Activated CD4-positive, CD25-positive, alpha-beta regulatory T cell treated with anti-CD3 and anti-CD28 coated beads, Interleukin-2, amount 50 U/mL, for 72 hours (primary cell): ENCODE data around the gene UBE2E2.
"Not testable (repeated sequence)": the region's sequence is repeated elsewhere in the genome, so short reads cannot be mapped to it uniquely, and the experiment has no call there.

ENCODE experiments used
- DNase-seq: peaks from one replicate; pipeline ENCODE4 v3.0.0; 2021

The UBE2E2 gene

DNA sequence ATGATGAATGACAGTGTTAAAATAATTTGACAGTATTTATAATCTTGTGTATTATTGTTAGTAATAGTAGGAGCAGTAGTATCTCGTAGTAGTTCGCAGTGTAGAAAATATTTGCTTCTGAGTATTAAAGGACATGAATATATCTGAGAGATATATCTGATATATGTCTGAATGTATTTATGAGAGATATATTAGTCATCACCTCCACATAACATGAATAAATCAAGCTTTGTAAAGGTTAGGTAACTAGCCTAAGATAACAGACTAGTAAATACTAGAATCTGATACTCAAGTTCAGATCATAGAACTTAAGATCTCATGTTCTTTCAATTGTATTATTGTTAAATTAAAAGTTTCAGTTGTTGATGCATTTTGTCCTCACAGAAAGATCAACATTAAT, 130.5 kb downstream of the UBE2E2 start:
- no peak for DNase-seq

DNA sequence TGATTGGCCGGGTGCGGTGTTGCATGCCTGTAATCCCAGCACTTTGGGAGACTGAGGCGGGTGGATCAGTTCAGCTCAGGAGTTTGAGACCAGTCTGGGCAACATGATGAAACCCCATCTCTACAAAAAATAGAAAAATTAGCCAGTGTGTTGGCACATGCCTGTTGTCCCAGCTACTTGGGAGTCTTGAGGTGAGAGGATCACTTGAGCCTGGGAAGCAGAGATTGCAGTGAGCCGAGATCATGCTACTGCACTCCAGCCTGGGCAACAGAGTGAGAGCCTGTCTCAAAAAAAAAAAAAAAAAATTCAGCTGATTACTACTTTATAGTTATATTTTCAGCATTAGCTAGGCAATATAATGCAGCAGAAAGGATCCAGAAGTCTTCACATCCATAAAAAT, 133.7 kb downstream of the UBE2E2 start:
- not testable (repeated sequence) for DNase-seq

DNA sequence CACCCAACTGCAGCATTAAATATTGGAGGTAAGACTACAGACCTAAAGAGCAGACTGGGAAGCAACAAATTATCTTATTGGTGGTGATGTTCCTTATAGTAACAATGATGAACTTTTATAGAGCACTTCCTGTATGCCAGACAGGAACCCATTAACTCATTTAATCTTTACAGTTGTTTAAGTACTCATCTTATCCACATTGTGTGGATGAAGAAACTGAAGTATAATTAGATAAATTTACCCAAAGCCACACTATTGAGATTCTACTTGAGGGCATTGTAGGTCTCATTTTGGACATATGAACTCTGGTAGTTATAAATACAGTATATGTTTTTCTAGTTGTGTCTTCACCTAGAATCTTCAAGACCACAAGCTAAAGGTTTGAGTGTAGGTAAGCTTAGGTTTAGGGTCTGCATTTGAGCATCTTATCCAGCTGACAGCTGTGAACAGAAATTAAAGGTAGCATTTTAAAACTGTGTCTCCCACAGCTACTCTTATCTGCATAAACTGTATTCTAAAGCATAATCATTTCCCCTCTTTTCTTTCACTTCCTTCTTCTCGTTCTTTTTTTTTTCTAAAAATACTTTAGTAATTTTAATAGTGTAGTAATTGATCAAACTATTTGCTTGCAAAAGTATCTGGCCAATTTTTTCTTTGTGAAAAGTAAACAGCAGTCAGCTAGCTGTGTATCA, 138.2 kb downstream of the UBE2E2 start:
- DNase-seq: no peak

GRCh38 chr3:23342343-23342742, 139.2 kb downstream of the UBE2E2 start:
- no peak for DNase-seq

GRCh38 chr3:23343509-23343908, 140.4 kb downstream of the UBE2E2 start:
- DNase-seq: no peak

DNA sequence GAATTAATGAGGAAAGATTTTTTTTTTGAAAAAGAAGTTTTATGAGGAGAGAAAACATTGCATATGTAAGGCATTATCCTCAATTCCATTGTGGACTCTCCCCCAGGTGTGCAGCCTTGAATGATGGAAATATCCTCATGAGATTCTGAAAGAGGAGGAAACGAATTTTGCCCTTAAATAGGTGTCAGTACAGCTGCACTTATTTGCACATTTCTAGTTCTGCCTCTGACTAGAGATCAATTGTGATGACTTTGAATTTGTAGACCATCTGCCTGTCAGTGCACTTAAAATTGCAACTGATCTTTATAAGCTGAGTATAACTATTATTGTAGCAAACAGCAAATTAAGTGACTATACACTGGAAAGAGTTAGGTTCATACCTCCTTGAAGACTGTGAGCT, 141.8 kb downstream of the UBE2E2 start:
- no peak for DNase-seq

DNA sequence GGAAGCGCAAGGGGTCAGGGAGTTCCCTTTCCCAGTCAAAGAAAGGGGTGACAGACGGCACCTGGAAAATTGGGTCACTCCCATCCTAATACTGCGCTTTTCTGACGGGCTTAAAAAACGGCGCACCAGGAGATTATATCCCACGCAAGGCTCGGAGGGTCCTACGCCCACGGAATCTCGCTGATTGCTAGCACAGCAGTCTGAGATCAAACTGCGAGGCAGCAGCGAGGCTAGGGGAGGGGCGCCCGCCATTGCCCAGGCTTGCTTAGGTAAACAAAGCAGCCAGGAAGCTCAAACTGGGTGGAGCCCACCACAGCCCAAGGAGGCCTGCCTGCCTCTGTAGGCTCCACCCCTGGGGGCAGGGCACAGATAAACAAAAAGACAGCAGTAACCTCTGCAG, 146.3 kb downstream of the UBE2E2 start:
- DNase-seq: not testable (repeated sequence)

DNA sequence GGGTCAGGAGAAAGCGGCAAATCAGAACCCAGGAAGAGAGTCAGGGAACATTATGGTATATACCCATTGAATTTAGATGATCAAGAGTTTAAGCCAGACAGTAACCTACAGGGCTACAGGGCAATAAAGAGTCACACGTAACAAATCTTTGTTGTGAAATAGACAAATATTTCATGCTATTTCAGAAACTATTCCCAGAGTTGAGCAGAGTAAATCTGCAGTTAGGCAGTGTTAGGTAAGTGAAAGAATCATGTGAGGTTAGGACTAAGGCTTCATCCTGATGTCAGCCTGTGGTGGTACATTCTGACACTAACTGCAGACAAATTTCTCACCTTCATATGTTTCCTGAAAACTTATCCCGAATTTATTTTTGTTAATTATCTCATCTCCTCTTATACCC, 153.0 kb downstream of the UBE2E2 start:
- DNase-seq: no peak

DNA sequence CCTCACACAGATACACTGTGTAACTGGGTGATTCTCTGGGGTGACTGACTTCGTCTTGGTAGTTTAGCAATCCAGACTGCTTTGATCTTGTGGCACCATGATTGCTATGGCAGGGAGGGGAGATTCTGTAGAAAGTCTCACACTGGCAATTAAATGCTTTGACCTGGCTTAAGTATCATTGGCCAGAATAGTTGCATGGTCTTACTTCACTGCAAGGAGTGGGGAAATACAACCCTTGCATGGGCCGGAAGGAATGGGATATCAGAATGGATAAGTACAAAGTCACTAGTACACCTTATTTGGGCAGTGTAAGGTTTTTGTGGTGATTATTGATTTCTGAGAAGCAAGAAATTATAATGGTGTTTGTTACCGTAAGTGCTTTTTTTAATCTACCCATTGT, 153.8 kb downstream of the UBE2E2 start:
- DNase-seq: no peak

- no peak for DNase-seq
These were observed 156.0 kb downstream of the UBE2E2 start for GRCh38 chr3:23359116-23359515.

GRCh38 chr3:23365066-23365465, 161.9 kb downstream of the UBE2E2 start:
- no peak for DNase-seq

GRCh38 chr3:23368731-23369130, 165.6 kb downstream of the UBE2E2 start:
- no peak for DNase-seq

GRCh38 chr3:23372285-23372684, 169.2 kb downstream of the UBE2E2 start:
- DNase-seq: no peak

DNA sequence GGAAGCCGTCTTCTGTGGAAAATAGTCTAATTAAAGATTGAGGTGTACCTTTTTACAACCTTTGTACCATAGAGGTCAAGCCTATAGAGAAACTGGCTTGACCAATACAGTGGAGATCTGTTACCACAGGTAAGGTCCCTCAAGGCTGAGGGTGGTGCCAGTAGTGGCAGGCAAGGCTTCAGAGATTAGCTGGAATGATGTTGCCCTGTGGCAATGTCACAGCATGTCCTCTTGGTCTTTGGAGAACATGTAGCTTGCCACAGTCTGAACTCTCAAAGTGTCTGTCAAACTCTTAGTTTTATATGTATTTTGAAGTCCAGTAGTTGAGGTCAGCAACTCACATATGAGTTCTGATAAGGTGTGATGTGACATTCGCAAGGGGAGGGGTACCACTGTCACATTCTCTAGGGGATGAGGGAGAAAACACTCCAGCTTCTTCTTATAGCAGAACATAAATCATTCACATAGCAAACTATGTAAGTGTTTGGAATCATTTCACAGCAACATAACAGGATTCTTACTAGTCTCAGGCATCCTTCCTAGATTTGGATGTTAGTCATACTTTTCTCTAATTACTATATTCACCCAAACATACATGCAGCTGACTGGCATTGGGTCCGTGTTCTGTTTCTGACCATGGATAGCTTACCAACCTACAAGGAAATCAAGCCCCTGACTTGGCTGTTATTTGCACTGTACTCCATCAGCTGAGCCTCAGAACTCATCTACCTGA, 173.6 kb downstream of the UBE2E2 start:
- no peak for DNase-seq

GRCh38 chr3:23377928-23378672, 175.0 kb downstream of the UBE2E2 start:
- no peak for DNase-seq

- no peak for DNase-seq
These were observed 180.7 kb downstream of the UBE2E2 start for GRCh38 chr3:23383875-23384274.

- DNase-seq: no peak
These were observed 182.2 kb downstream of the UBE2E2 start for GRCh38 chr3:23385327-23385726.

DNA sequence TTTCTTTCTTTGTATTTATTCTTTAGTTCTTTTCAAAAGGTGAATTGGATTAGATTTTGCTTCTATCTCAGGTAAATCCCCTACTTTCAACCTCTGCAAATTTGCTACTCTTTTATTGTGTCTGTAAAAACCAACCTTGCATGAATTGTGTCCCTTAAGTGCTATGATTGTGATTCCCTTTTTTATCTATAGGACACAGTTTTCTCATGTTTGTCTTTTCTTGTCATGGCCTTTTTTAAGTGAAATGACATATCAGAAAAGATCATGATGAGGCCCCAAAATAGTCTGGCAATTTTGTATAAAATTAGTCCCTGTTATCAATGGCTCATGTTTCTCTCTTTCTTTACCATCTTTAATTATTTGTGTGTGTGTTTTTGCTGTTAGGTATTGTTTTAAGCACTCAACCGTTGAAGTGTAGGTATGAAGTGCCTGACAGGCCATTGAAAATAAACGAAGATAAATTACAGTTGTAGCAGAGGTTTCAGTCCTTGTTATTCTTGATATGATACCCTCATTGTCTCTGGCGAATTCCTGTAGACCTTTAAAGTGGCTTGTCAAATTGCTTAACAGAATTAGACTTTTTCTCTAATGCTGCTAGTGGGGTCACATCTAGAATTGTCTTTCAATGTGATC, 184.3 kb downstream of the UBE2E2 start:
- DNase-seq: no peak

DNA sequence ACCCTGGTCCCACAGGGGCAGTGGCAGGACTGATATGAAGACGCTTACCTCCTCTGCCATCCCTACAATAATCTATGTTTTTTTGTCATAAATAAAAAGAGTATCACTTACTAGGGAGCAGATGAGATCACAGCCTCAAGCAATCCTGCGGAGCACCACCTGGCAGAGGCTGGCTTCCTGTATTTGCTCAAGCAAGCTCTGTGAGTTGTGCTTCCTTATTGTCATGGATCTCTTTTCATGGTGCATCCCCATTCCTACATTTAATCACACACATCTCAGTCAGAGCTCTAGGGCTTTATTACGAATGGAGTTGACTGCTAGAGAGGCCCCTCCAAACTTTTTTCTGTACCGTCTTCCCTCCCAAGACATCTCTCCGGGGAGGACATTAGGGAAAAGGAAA, 186.0 kb downstream of the UBE2E2 start:
- no peak for DNase-seq

DNA sequence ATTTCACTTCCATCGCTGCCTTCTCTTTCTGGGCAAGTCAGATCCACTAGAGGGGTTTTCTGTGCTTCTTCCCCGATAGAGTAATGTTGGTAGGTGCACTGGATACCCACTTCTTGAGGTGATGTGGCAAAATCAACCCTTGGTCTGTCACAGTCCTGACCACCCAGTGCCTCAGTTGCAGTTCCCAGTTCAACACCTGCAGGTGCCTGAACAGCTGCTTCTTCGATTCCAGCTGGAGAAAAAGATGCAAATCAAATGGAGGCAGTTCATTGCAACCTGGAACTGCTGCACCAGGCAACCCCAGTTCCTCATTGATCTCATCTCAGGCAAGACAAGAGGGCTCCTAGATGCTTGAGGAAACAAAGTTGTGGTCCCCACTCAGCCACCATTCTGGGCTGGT, 186.6 kb downstream of the UBE2E2 start:
- DNase-seq: no peak

DNA sequence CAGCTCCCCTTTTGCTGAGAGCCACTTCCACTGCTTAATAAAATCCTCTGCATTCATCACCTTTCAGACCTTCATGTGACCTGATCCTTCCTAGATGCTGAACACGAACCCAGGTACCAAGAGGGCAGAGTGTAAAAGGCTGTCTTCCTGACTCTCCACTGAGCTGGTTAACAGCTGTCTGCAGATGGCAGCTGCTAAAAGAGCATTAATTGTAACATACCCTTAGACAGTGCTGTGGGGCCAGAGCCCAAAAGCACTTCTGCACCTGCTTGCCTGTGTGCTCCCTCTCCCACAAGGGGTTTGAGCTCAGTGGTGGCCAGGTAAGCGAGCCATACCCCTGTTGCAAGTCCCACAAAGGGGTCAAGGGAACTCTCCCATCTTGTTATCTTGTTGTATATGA, 187.3 kb downstream of the UBE2E2 start:
- DNase-seq: no peak

- no peak for DNase-seq
These were observed 187.9 kb downstream of the UBE2E2 start for GRCh38 chr3:23390989-23391553.

DNA sequence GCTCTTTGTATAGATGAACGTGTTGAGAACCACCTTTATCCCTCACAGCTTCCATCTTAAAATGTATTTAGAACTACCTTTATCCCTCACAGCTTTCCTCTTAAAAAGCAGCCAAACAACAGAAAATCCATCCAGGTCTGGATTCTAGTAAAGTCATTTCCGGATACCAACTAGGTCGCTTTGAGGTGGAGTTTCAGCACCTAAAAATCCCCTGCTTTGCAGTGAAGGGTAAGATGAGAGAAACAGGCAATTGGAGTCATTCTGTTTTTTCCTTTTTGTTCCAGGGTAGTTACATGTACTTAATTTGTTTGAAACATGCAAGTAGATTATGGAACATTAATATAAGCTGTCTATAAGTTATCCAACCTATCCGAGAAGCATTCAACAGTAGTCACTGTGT, 192.0 kb downstream of the UBE2E2 start:
- DNase-seq: no peak
